Calu3 (cell line): ENCODE data around the gene SSUH2. TPM values are rescaled to one million over a fixed set of nuclear protein-coding genes. Genes with fewer than 3 reads are reported as not detected.

Experiments used
- BruUV-seq: library from RNA; stranded (reverse); fragments of 400-500 nt; replicated peaks from 2 replicates; lab custom pipeline; 2021; lab: Mats Ljungman, UMichigan
- CTCF ChIA-PET: fragments of 300-600 bp; sonication (Branson Sonifier 250); formaldehyde crosslinking; loops from one replicate; lab custom pipeline; 2022; ENCODE audit warnings: antibody characterized with exemption; lab: Charles Lee
- DNase-seq: peaks from one replicate; pipeline ENCODE4 v3.0.0; 2022
- H3K27ac Mint-ChIP-seq: one replicate; pipeline ENCODE4 v1.8.0; 2022; ENCODE audit warnings: mixed read lengths; ENCODE audit not compliant: unreplicated experiment
- H3K27me3 Mint-ChIP-seq: one replicate; pipeline ENCODE4 v1.8.0; 2022; ENCODE audit warnings: mixed read lengths; ENCODE audit not compliant: unreplicated experiment
- H3K36me3 Mint-ChIP-seq: one replicate; pipeline ENCODE4 v1.8.0; 2022; ENCODE audit warnings: mild to moderate bottlenecking, moderate library complexity, mixed read lengths; ENCODE audit not compliant: insufficient read depth, unreplicated experiment
- H3K4me1 Mint-ChIP-seq: one replicate; pipeline ENCODE4 v1.8.0; 2022; ENCODE audit warnings: mild to moderate bottlenecking, low read depth, mixed read lengths; ENCODE audit not compliant: unreplicated experiment
- H3K4me3 Mint-ChIP-seq: one replicate; pipeline ENCODE4 v1.8.0; 2022; ENCODE audit warnings: mild to moderate bottlenecking, low read depth, moderate library complexity, mixed read lengths; ENCODE audit not compliant: unreplicated experiment
- H3K9me3 Mint-ChIP-seq: one replicate; pipeline ENCODE4 v1.8.0; 2022; ENCODE audit warnings: low read depth, mixed read lengths; ENCODE audit not compliant: unreplicated experiment
- CTCF ChIP-seq: fragments of 200-600 bp; IDR thresholded peaks from one replicate; pipeline ENCODE4 v1.8.0; 2022; ENCODE audit warnings: antibody characterized with exemption; ENCODE audit not compliant: unreplicated experiment
- intact Hi-C: fragments of 100-400 bp; cut with micrococcal nuclease; formaldehyde crosslinking; loops from one replicate; pipeline ENCODE4 v1.10.0; 2022; ENCODE audit not compliant: unreplicated experiment
- total RNA-seq: library from RNA; stranded (reverse); gene quantifications from 2 replicates; pipeline ENCODE4 v1.2.3, GENCODE V29; 2022

The SSUH2 gene
- total RNA-seq, 1 experiment from 2014 or later, result not detected

GRCh38 chr3:8673083-8673737, 28.6 kb upstream of the SSUH2 start:
- H3K4me3 Mint-ChIP-seq, result no peak overlapping the region
- no peak for TF ChIP-seq CTCF
- CTCF ChIA-PET, result no interaction called here

GRCh38 chr3:8669019-8669418, 24.4 kb upstream of the SSUH2 start:
- no peaks in the 10 kb centered on the region for H3K27me3 Mint-ChIP-seq
- intact Hi-C loops, result loop anchor here (10.0 kb wide), 1 partner anchor 266 kb away; no protein-coding TSS in a partner anchor
- H3K36me3 Mint-ChIP-seq, result no peaks in the 10 kb centered on the region
- no peak overlapping the region for H3K4me3 Mint-ChIP-seq
- no peaks in the 10 kb centered on the region for H3K9me3 Mint-ChIP-seq
- TF ChIP-seq CTCF, result no peak
- no TSS peak for BruUV-seq
- CTCF ChIA-PET, result no interaction called here
- H3K27ac Mint-ChIP-seq, result no peak overlapping the region
- DNase-seq, result no peak
- H3K4me1 Mint-ChIP-seq, result peaks cover 8% of the 10 kb centered on the region

More at GRCh38 chr3:8673083-8673737, 28.6 kb upstream of the SSUH2 start:
- BruUV-seq, result no TSS peak
- H3K27me3 Mint-ChIP-seq, result no peaks in the 10 kb centered on the region
- DNase-seq, result no peak
- H3K27ac Mint-ChIP-seq, result no peak overlapping the region
- H3K36me3 Mint-ChIP-seq, result no peaks in the 10 kb centered on the region
- H3K9me3 Mint-ChIP-seq, result no peaks in the 10 kb centered on the region
- intact Hi-C loops, result no loop called here
- no peaks in the 10 kb centered on the region for H3K4me1 Mint-ChIP-seq

- no peak overlapping the region for H3K4me3 Mint-ChIP-seq
- intact Hi-C loops, result loop anchor here (10.0 kb wide), 1 partner anchor 267 kb away; no protein-coding TSS in a partner anchor
Observed at GRCh38 chr3:8668216-8668615, 23.6 kb upstream of the SSUH2 start.

GRCh38 chr3:8667463-8668091, 23.0 kb upstream of the SSUH2 start:
- Mint-ChIP-seq H3K4me3 (no peak overlapping the region), H3K36me3 (no peaks in the 10 kb centered on the region), H3K4me1 (peaks cover 9% of the 10 kb centered on the region), H3K27me3 (peaks cover 2% of the 10 kb centered on the region), H3K9me3 (no peaks in the 10 kb centered on the region), H3K27ac (no peak overlapping the region)
- CTCF ChIA-PET, result no interaction called here
- intact Hi-C loops, result loop anchor here (10.0 kb wide), 1 partner anchor 267 kb away; no protein-coding TSS in a partner anchor
- no TSS peak for BruUV-seq
- no peak for TF ChIP-seq CTCF
- no peak for DNase-seq

More at GRCh38 chr3:8668216-8668615, 23.6 kb upstream of the SSUH2 start:
- Mint-ChIP-seq H3K36me3 (no peaks in the 10 kb centered on the region), H3K9me3 (no peaks in the 10 kb centered on the region), H3K4me1 (peaks cover 8% of the 10 kb centered on the region), H3K27ac (no peak overlapping the region), H3K27me3 (no peaks in the 10 kb centered on the region)
- DNase-seq, result no peak
- CTCF ChIA-PET, result no interaction called here
- TF ChIP-seq CTCF, result no peak
- no TSS peak for BruUV-seq
